Measurements from ENCODE around the gene NCBP3. TPM values are rescaled to one million over a fixed set of nuclear protein-coding genes. Genes with fewer than 3 reads are reported as not detected.

Gene NCBP3
- total RNA-seq = 9.5 and 10.9 TPM in 2 replicates

GRCh38 chr17:3845621-3846436, at the start of gene NCBP3:
NCBP3 (minus strand) TSS chr17:3846246; CDS start chr17:3846223, 23 bp downstream.

GRCh38 chr17:3893003-3893719, 47.1 kb upstream of the NCBP3 start, which contains the start of gene CAMKK1:
CAMKK1 (minus strand) TSS chr17:3893053; CDS start chr17:3885687, 7,366 bp downstream.

GRCh38 chr17:3800362-3801271, 45.4 kb downstream of the NCBP3 start, which contains the start of gene ITGAE:
ITGAE (minus strand) TSS chr17:3801188; CDS start chr17:3801144, 44 bp downstream.

Other genes with a start within 250 kb of the NCBP3 start
- gene TRPV1, start 236.8 kb downstream of the NCBP3 start, total RNA-seq = 0.81 and 1.0 TPM in 2 replicates
- 18.7 and 24.1 TPM in 2 replicates for gene SHPK, start 210.0 kb downstream of the NCBP3 start, total RNA-seq
- 21.0 and 37.0 TPM in 2 replicates for gene CTNS, start 209.5 kb downstream of the NCBP3 start, total RNA-seq
- gene TAX1BP3, start 177.7 kb downstream of the NCBP3 start, total RNA-seq = 451 and 479 TPM in 2 replicates
- 44.5 and 63.7 TPM in 2 replicates for gene EMC6, start 177.4 kb downstream of the NCBP3 start, total RNA-seq
- 9.1 and 13.2 TPM in 2 replicates for gene P2RX5, start 150.1 kb downstream of the NCBP3 start, total RNA-seq
- 1.5 and 17.3 TPM in 2 replicates for gene HASPIN, start 122.3 kb downstream of the NCBP3 start, total RNA-seq
- 11.3 and 32.9 TPM in 2 replicates for gene ITGAE, start 45.1 kb downstream of the NCBP3 start, total RNA-seq
- 10.1 and 12.8 TPM in 2 replicates for gene CAMKK1, start 46.8 kb upstream of the NCBP3 start, total RNA-seq
- under 0.01 TPM in 1 of 2 replicates, not detected in the other for gene P2RX1, start 70.2 kb upstream of the NCBP3 start, total RNA-seq
- gene ATP2A3, start 118.2 kb upstream of the NCBP3 start, total RNA-seq = 1.3 and 2.3 TPM in 2 replicates